ENCODE data around the gene EN2. TPM values are rescaled to one million over a fixed set of nuclear protein-coding genes. Genes with fewer than 3 reads are reported as not detected.

EN2 gene
- total RNA-seq, 2 donors from 2014 or later, result 0.45 TPM; not detected in 1

GRCh38 chr7:155484483-155485399 is 26.8 kb downstream of the EN2 start:
- Histone ChIP-seq H3K9me3 (no peaks in the 10 kb centered on the region), H3K36me3 (no peaks in the 10 kb centered on the region), H3K4me1 (replicated peaks) (no peaks in the 10 kb centered on the region), H3K4me3 (no peak overlapping the region), H3K27ac (no peak overlapping the region), H3K27me3 (replicated peaks; ENCODE audit: insufficient read depth) (peaks cover 14% of the 10 kb centered on the region)
- TF ChIP-seq POLR2A (IDR thresholded peaks at IDR 0.05) (no peak), POLR2AphosphoS5 (IDR thresholded peaks at IDR 0.05) (no peak), CTCF (IDR thresholded peaks at IDR 0.05) (no peak)
- no peak for DNase-seq (ENCODE audit: low spot score)
- WGBS, result 79% methylated on average over 16 of the region's 23 CpGs
- intact Hi-C loops (cut with DNase I), result no loop called here

- WGBS, result 86% methylated on average over 18 of the region's 18 CpGs
- intact Hi-C loops (cut with DNase I), result no loop called here
- H3K36me3 ChIP-seq, result no peaks in the 10 kb centered on the region
Measured at GRCh38 chr7:155486783-155487508, 29.0 kb downstream of the EN2 start.

GRCh38 chr7:155487509-155488482 is 29.9 kb downstream of the EN2 start:
- H3K27me3 ChIP-seq (replicated peaks; ENCODE audit: insufficient read depth), result peaks cover 14% of the 10 kb centered on the region
- WGBS, result 80% methylated on average over 31 of the region's 31 CpGs

More at GRCh38 chr7:155486783-155487508, 29.0 kb downstream of the EN2 start:
- Histone ChIP-seq H3K9me3 (no peaks in the 10 kb centered on the region), H3K4me3 (no peak overlapping the region), H3K27ac (no peak overlapping the region), H3K27me3 (replicated peaks; ENCODE audit: insufficient read depth) (peaks cover 14% of the 10 kb centered on the region), H3K4me1 (replicated peaks) (no peaks in the 10 kb centered on the region)
- DNase-seq (ENCODE audit: low spot score), result no peak
- TF ChIP-seq POLR2A (IDR thresholded peaks at IDR 0.05) (no peak), CTCF (IDR thresholded peaks at IDR 0.05) (no peak), POLR2AphosphoS5 (IDR thresholded peaks at IDR 0.05) (no peak)

More at GRCh38 chr7:155487509-155488482, 29.9 kb downstream of the EN2 start:
- DNase-seq (ENCODE audit: low spot score), result no peak
- Histone ChIP-seq H3K27ac (no peak overlapping the region), H3K9me3 (no peaks in the 10 kb centered on the region), H3K4me3 (no peak overlapping the region), H3K36me3 (no peaks in the 10 kb centered on the region), H3K4me1 (replicated peaks) (no peaks in the 10 kb centered on the region)
- TF ChIP-seq POLR2AphosphoS5 (IDR thresholded peaks at IDR 0.05) (no peak), POLR2A (IDR thresholded peaks at IDR 0.05) (no peak), CTCF (IDR thresholded peaks at IDR 0.05) (no peak)
- intact Hi-C loops (cut with DNase I), result no loop called here

All from prostate gland (tissue), 2 donors.